IPS DF 6.9 (cell line): ENCODE results near the gene GRM5.

Experiments used
- DNase-seq: peaks from one replicate; pipeline ENCODE4 v3.0.0-alpha.2; 2013; ENCODE audit warnings: low read depth, low spot score
- H3K27ac ChIP-seq: one replicate; pipeline ENCODE4 v1.5.1; 2013; ENCODE audit warnings: low read length, control low read depth
- H3K27me3 ChIP-seq: 2 replicates; pipeline ENCODE4 v1.6.1; 2013; ENCODE audit warnings: mild to moderate bottlenecking, low read length; ENCODE audit not compliant: control insufficient read depth, insufficient read depth
- H3K36me3 ChIP-seq: 2 replicates; pipeline ENCODE4 v1.6.1; 2013; ENCODE audit warnings: low read length; ENCODE audit not compliant: control insufficient read depth, insufficient read depth
- H3K4me1 ChIP-seq: 2 replicates; pipeline ENCODE4 v1.6.1; 2013; ENCODE audit warnings: low read length; ENCODE audit not compliant: control insufficient read depth, insufficient read depth
- H3K4me3 ChIP-seq: 2 replicates; pipeline ENCODE4 v1.5.1; 2013; ENCODE audit warnings: mild to moderate bottlenecking, low read length
- H3K9me3 ChIP-seq: 2 replicates; pipeline ENCODE4 v1.6.1; 2013; ENCODE audit warnings: low read length, inconsistent platforms; ENCODE audit not compliant: control insufficient read depth, insufficient read depth
- WGBS: extraction: QIAGEN DNeasy Blood & Tissue Kit; methylation state at CpG from one replicate; pipeline ENCODE4 v1.1.7; 2013; ENCODE audit warnings: mixed read lengths, missing lambda C conversion rate; ENCODE audit not compliant: insufficient read length, insufficient coverage; 5-methylcytosine and 5-hydroxymethylcytosine counted together

Gene GRM5

DNA sequence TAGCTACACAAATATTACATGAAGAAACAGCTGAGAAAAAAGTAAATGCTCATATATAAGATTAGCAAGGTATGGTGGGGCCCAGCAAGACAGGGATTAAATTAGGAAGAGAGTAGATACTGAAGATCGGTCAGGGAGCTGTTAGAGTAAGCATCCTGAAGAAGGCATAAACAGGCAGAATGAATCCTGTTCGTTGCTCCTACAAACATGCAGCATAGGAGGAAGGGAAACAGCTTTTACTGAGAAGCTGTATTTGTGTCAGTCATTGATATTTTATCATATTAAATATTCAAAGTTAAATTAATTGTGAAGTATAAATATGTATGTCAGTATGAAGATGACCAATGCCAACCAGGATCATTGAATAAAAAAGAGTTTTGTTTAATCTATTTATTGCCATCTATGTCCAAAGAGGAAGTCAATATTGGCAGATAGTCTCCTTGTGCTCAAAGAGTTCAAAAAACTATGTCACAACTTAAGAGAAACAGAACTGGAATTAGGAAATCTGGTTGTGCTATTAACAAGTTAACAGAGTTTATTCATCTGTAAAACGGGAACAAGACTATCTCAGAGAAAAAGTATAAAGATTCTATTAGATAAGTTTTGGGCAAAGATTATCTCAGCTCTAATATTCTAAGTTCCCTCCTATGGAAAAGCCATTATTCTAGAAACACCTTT is 255.2 kb downstream of the GRM5 start:
- no peaks in the 10 kb centered on the region for H3K36me3 ChIP-seq
- H3K9me3 ChIP-seq: no peaks in the 10 kb centered on the region
- H3K27ac ChIP-seq: no peak overlapping the region
- no peaks in the 10 kb centered on the region for H3K27me3 ChIP-seq
- no CpG with 5 or more reads among the region's 3 CpGs for WGBS
- no peaks in the 10 kb centered on the region for H3K4me1 ChIP-seq
- H3K4me3 ChIP-seq: no peak overlapping the region
- no peak for DNase-seq

DNA sequence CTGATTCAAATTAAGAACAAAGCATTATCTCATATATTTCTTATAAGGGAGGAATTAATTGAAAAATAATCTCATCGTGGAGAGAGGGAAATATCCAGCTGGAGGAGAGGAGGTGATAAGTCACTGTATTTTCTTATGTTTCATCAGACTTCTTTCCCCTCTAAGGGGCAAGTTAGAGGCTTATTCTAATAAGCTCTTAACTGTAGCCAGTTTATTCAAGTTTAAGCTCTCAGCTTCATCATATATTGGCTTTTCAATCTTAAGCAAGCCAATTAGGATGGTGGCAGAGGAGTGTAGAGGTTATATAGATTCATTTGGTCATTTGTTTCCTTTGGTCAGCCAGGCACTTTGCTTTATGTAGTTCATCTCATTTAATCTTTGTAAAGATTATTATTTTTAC is 256.7 kb downstream of the GRM5 start:
- no peaks in the 10 kb centered on the region for H3K36me3 ChIP-seq
- H3K4me3 ChIP-seq: no peak overlapping the region
- H3K27ac ChIP-seq: no peak overlapping the region
- H3K27me3 ChIP-seq: no peaks in the 10 kb centered on the region
- WGBS: no CpG with 5 or more reads among the region's 1 CpG
- DNase-seq: no peak
- H3K9me3 ChIP-seq: no peaks in the 10 kb centered on the region
- no peaks in the 10 kb centered on the region for H3K4me1 ChIP-seq

DNA sequence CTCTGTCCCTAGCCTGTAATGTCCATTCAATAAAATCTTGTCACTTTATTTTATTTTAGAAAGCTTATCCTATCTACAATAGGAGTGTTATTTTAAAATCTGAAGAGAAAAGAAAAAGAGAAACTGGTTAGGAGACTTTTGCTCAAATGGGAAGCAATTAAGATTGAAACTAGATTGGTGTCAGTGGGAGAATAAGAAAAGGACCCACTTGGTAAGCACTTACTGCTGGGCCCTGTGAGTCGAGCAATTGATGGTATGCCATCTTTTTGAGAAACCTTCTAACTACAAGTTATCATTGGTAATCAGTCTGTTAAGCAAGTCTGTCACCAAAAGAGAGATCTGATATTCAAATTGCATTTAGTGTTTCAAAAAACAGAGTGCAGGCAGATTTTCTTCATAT is 258.4 kb downstream of the GRM5 start:
- Histone ChIP-seq H3K36me3 (no peaks in the 10 kb centered on the region), H3K27me3 (no peaks in the 10 kb centered on the region), H3K9me3 (no peaks in the 10 kb centered on the region), H3K4me1 (no peaks in the 10 kb centered on the region), H3K27ac (no peak overlapping the region), H3K4me3 (no peak overlapping the region)
- no CpG with 5 or more reads among the region's 1 CpG for WGBS
- no peak for DNase-seq

DNA sequence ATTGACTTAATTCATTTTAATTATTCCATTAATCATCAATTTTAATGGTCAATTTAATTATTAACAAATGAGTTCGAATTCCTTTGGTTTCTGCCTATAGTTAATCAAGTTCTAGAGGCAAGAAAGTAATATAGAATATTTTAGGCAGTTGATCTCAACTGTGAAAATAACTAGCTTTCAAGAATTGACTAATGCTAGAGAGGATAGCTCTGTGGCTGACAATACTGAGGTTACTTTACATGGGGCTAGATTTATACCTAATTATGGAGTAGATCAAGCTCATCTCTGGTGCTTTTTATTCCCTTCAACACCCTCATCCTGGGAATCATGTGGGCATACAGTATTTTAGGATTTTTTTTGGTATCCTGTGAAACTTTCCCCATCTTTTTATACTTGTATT is 259.4 kb downstream of the GRM5 start:
- Histone ChIP-seq H3K9me3 (no peaks in the 10 kb centered on the region), H3K36me3 (no peaks in the 10 kb centered on the region), H3K27ac (no peak overlapping the region), H3K4me1 (no peaks in the 10 kb centered on the region), H3K4me3 (no peak overlapping the region), H3K27me3 (no peaks in the 10 kb centered on the region)
- WGBS: no CpG with 5 or more reads among the region's 1 CpG
- DNase-seq: no peak

DNA sequence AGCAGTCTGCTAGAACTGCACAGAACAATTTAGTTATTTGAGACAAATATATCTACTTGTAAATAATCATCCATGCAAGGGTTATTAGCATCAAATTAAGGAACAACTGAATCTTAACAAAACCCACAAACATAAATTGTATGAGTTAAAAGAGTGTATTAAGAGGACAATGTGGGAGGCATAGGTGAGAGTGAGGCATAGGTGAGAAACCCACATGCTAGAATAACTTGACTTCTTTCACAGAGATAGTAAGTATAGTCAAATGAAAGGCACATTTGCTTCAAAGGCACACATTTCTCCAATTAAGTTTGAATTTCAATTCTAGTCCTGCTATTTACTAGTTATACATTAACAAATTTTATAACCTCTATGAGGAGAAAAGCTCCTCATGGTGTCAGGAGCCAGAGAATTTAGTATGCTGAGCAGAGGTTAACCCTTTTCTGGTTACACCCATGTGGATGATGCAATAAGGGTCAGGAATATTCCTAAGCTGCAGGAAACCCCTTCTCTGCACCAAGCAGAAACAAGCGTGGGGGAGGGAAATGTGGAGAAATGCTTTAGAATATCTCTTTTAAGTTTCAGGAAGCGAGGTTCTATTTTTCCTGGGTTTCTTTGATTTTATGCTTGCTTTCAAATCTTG is 264.2 kb downstream of the GRM5 start:
- Histone ChIP-seq H3K36me3 (no peaks in the 10 kb centered on the region), H3K27me3 (no peaks in the 10 kb centered on the region; the same call in 1 of the 2 replicates), H3K9me3 (no peaks in the 10 kb centered on the region), H3K4me3 (no peak overlapping the region), H3K4me1 (no peaks in the 10 kb centered on the region), H3K27ac (no peak overlapping the region)
- DNase-seq: no peak
- WGBS: no CpG with 5 or more reads among the region's 2 CpGs

DNA sequence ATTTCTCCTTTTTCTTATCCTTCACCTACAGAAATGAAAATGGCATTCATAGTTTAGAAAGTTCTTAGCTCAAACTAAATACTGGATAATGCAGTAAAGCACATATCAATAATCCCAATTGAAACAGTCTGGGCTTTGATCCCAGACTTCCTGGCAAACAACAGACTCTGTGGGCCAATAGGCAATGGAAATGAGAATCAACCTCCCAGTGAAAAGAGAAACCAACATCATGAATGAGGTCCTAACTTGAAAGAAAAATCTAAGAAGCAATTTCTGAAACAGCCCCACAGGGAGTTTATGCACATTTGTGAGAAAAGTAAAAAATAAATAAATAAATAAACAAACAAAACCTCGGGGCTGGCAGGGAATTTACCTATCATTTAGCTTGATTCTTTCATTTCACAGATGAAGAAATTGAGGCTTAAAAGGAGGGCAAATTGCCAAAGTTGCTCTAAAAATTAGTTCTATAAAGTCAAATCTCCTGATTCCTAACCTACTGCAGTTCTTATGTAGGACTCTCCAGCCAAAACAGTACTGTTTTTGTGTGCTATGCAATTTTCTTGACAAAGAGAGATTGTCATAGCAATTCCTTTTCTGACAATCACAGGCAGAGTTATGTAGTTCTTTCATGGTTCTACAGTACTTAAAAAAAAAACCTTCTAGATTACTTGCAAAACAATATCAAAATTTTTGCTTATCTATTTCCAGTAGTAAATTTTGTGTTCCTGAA is 265.8 kb downstream of the GRM5 start:
- H3K27me3 ChIP-seq: no peaks in the 10 kb centered on the region; the same call in 1 of the 2 replicates
- no peaks in the 10 kb centered on the region for H3K36me3 ChIP-seq
- H3K9me3 ChIP-seq: no peaks in the 10 kb centered on the region
- no peak for DNase-seq
- H3K4me1 ChIP-seq: no peaks in the 10 kb centered on the region
- no CpG with 5 or more reads among the region's 1 CpG for WGBS
- H3K27ac ChIP-seq: no peak overlapping the region
- no peak overlapping the region for H3K4me3 ChIP-seq

DNA sequence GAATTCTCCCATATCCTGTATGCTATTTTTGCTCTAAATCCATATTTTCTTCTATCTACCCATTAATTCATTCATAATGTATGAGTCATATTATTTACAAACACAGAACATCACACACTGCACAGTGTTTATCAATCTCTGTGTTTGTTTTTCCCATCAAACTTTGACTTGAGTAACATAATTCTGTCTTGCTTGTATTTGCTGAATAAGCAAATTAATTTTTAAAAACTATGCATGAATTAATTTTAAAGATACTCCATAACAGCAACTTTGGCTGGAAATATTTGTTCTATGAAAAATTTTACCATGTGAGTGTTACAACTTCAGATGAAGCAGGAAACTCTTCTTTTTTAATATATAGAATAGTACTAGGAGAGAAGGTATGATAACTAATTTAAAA is 275.6 kb downstream of the GRM5 start:
- no peaks in the 10 kb centered on the region for H3K27me3 ChIP-seq
- H3K36me3 ChIP-seq: no peaks in the 10 kb centered on the region
- no peaks in the 10 kb centered on the region; the same call in 1 of the 2 replicates for H3K4me1 ChIP-seq
- no peak overlapping the region for H3K27ac ChIP-seq
- no peaks in the 10 kb centered on the region for H3K9me3 ChIP-seq
- no peak for DNase-seq
- no peak overlapping the region for H3K4me3 ChIP-seq

DNA sequence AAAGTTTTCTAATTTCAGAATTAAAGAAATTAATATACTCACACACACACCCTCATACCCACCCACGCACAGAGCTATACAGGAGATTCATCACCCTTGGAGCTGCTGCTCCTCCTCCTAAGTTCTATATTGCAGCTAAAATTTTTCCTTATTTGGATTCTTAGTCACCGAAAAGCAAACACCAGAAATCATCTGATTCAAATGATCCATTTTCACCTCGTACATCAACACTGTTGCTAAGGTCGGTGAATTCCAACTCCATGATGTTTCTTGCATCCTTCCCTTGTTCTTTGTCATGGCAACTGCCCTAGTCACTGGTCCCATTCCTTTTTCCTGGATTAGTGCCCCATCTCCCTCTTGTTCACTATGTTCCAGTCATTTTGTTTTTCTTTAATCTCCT is 286.2 kb downstream of the GRM5 start:
- no peak for DNase-seq

DNA sequence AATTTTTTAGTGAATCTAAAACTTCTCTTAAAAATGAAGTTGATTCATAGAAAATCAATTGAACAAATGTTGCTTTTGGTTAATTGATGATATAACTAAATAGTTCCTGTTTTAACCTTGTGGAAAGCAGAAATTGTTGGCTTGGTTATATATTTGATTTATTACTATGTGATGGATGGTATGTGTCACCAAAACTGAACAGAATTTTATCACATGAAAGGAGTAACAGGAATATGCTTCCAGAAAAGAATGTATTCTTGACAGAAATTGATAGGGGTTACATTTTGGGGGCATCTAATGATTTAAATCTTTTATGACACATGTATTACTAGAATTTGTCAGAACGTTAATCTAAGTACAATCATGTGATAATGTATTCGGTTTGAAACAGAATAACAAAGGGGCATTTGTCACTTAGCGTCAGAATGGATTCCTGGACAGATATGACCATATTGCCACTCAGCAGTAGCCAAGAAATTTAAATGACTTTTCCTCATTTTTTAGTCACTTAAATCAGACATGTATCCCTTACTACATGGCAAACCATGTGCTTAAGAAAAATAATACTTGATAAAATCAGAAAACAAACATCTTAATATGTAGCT is 295.2 kb downstream of the GRM5 start:
- no peaks in the 10 kb centered on the region for H3K4me1 ChIP-seq
- DNase-seq: no peak

More for the DNA sequence above, 286.2 kb downstream of the GRM5 start:
- H3K27me3 ChIP-seq: no peaks in the 10 kb centered on the region
- H3K36me3 ChIP-seq: no peaks in the 10 kb centered on the region
- peaks cover 1% of the 10 kb centered on the region; the same call in 1 of the 2 replicates for H3K4me1 ChIP-seq
- H3K9me3 ChIP-seq: no peaks in the 10 kb centered on the region
- no CpG with 5 or more reads among the region's 4 CpGs for WGBS
- H3K27ac ChIP-seq: no peak overlapping the region
- H3K4me3 ChIP-seq: no peak overlapping the region

DNA sequence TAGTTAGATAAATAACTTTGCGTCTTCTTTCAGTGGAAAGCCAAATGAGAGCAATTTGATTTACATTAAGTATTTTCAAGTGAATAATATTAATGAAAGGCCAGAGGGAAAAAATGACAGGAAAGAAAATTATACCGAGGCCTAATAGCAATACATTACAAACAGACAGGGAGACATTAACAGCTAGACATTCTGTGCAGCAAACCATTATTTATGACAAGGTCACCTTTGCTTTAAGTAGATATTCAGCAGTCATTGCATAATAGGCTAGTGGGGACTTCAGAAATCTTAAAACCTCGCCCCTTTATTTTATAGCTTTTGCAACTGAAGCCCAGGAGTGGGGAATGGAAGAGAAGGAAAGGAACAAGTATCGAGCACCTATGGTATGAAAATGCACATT is 321.6 kb downstream of the GRM5 start:
- DNase-seq: no peak
- no peak overlapping the region for H3K27ac ChIP-seq
- no CpG with 5 or more reads among the region's 4 CpGs for WGBS
- no peaks in the 10 kb centered on the region for H3K4me1 ChIP-seq
- H3K27me3 ChIP-seq: no peaks in the 10 kb centered on the region
- no peak overlapping the region for H3K4me3 ChIP-seq
- H3K36me3 ChIP-seq: no peaks in the 10 kb centered on the region
- H3K9me3 ChIP-seq: no peaks in the 10 kb centered on the region

More for the DNA sequence above, 295.2 kb downstream of the GRM5 start:
- WGBS: no CpG with 5 or more reads among the region's 3 CpGs
- no peaks in the 10 kb centered on the region for H3K9me3 ChIP-seq
- no peaks in the 10 kb centered on the region for H3K36me3 ChIP-seq
- H3K4me3 ChIP-seq: no peak overlapping the region
- H3K27ac ChIP-seq: no peak overlapping the region
- no peaks in the 10 kb centered on the region for H3K27me3 ChIP-seq
